HG03575 (cell line): ENCODE measurements around the gene LMTK3.

ENCODE experiments used
- ATAC-seq: cut with Tn5 transposase; IDR thresholded peaks from one replicate; pipeline ENCODE4 v1.9.1; 2021; ENCODE audit not compliant: unreplicated experiment, insufficient number of reproducible peaks, low FRiP score; ENCODE audit errors: extremely low read depth

The LMTK3 gene

GRCh38 chr19:48511800-48512503 is at the start of gene LMTK3:
TSS of gene LMTK3 (minus strand) at chr19:48511835. CDS start at chr19:48511576, 259 bp downstream.
- no peak for ATAC-seq

GRCh38 chr19:48561412-48561811 is 49.8 kb upstream of the LMTK3 start:
- ATAC-seq = no peak

- no peak for ATAC-seq
These were observed 48.5 kb upstream of the LMTK3 start for GRCh38 chr19:48560095-48560530.

- no peak for ATAC-seq
These were observed 46.5 kb upstream of the LMTK3 start for GRCh38 chr19:48558018-48558684.

- ATAC-seq = no peak
These were observed 45.2 kb upstream of the LMTK3 start for GRCh38 chr19:48556825-48557224.

- no peak for ATAC-seq
These were observed 44.5 kb upstream of the LMTK3 start for GRCh38 chr19:48556163-48556562.

GRCh38 chr19:48554385-48555091 is 42.9 kb upstream of the LMTK3 start:
- ATAC-seq = no peak

GRCh38 chr19:48553676-48554384 is 42.2 kb upstream of the LMTK3 start:
- no peak for ATAC-seq

- no peak for ATAC-seq
These were observed 41.0 kb upstream of the LMTK3 start for GRCh38 chr19:48552406-48553322.

GRCh38 chr19:48551437-48552302 is 40.0 kb upstream of the LMTK3 start, which contains the start of gene SULT2B1:
TSS of gene SULT2B1 (plus strand) at chr19:48552172. CDS start at chr19:48552253, 81 bp downstream.
- ATAC-seq = no peak

GRCh38 chr19:48549380-48549779 is 37.7 kb upstream of the LMTK3 start:
- no peak for ATAC-seq

GRCh38 chr19:48548253-48548911 is 36.7 kb upstream of the LMTK3 start:
- ATAC-seq = no peak

- ATAC-seq = no peak
These were observed 36.1 kb upstream of the LMTK3 start for GRCh38 chr19:48547722-48548121.

- no peak for ATAC-seq
These were observed 33.5 kb upstream of the LMTK3 start for GRCh38 chr19:48544856-48545750.

GRCh38 chr19:48543121-48543710 is 31.6 kb upstream of the LMTK3 start:
- no peak for ATAC-seq

- no peak for ATAC-seq
These were observed 30.2 kb upstream of the LMTK3 start for GRCh38 chr19:48541813-48542212.
